Central memory CD8-positive, alpha-beta T cell (primary cell): ENCODE results near the gene ATP6V0E1.
"Not testable (repeated sequence)": the region's sequence is repeated elsewhere in the genome, so short reads cannot be mapped to it uniquely, and the experiment has no call there.

ENCODE experiments used
- ATAC-seq: fragments of 150-1000 bp; cut with Tn5 transposase; replicated peaks from 2 replicates; pipeline ENCODE4 v1.10.0; 2022; ENCODE audit warnings: mild to moderate bottlenecking, moderate FRiP score, moderate number of reproducible peaks; ENCODE audit not compliant: poor library complexity, severe bottlenecking; ENCODE audit errors: extremely low read depth
- DNase-seq, 2 donors: peaks; one replicate each; pipeline ENCODE4 v3.0.0; 2021; ENCODE audit warnings: low spot score in 2 of 2
- H3K27ac Mint-ChIP-seq: one replicate; pipeline ENCODE4 v1.8.0; 2022; ENCODE audit warnings: low read depth, mild to moderate bottlenecking, moderate library complexity, mixed read lengths
- H3K27me3 Mint-ChIP-seq: one replicate; pipeline ENCODE4 v1.8.0; 2022; ENCODE audit warnings: mixed read lengths
- H3K36me3 Mint-ChIP-seq: one replicate; pipeline ENCODE4 v1.8.0; 2022; ENCODE audit warnings: mild to moderate bottlenecking, moderate library complexity, mixed read lengths; ENCODE audit not compliant: insufficient read depth
- H3K4me1 Mint-ChIP-seq: one replicate; pipeline ENCODE4 v1.8.0; 2022; ENCODE audit warnings: mixed read lengths
- H3K4me3 Mint-ChIP-seq: one replicate; pipeline ENCODE4 v1.8.0; 2022; ENCODE audit warnings: mild to moderate bottlenecking, moderate library complexity, mixed read lengths
- H3K9me3 Mint-ChIP-seq: one replicate; pipeline ENCODE4 v1.8.0; 2022; ENCODE audit warnings: mixed read lengths

The ATP6V0E1 gene

GRCh38 chr5:173033923-173034322 is 50.4 kb downstream of the ATP6V0E1 start:
- DNase-seq = no peak
- H3K4me3 Mint-ChIP-seq = no peak overlapping the region
- H3K27ac Mint-ChIP-seq = peak overlapping the region; percentile 78
- peaks cover 10% of the 10 kb centered on the region for H3K36me3 Mint-ChIP-seq
- H3K4me1 Mint-ChIP-seq = peaks cover 33% of the 10 kb centered on the region
- no peak for ATAC-seq
- H3K27me3 Mint-ChIP-seq = no peaks in the 10 kb centered on the region
- no peaks in the 10 kb centered on the region for H3K9me3 Mint-ChIP-seq

- Mint-ChIP-seq H3K9me3 (no peaks in the 10 kb centered on the region), H3K4me1 (peaks cover 41% of the 10 kb centered on the region), H3K27me3 (no peaks in the 10 kb centered on the region), H3K4me3 (peak overlapping the region; percentile 64), H3K27ac (peak overlapping the region; percentile 74), H3K36me3 (peaks cover 10% of the 10 kb centered on the region)
- DNase-seq (no peak), ATAC-seq (no peak)
Observed at GRCh38 chr5:173035904-173036707, 52.5 kb downstream of the ATP6V0E1 start.

- H3K36me3 Mint-ChIP-seq = peaks cover 8% of the 10 kb centered on the region
- ATAC-seq (no peak), DNase-seq (no peak)
- no peaks in the 10 kb centered on the region for H3K27me3 Mint-ChIP-seq
- H3K4me3 Mint-ChIP-seq = no peak overlapping the region
- H3K27ac Mint-ChIP-seq = no peak overlapping the region
- peaks cover 39% of the 10 kb centered on the region for H3K4me1 Mint-ChIP-seq
- no peaks in the 10 kb centered on the region for H3K9me3 Mint-ChIP-seq
Observed at GRCh38 chr5:173039188-173039587, 55.6 kb downstream of the ATP6V0E1 start.

GRCh38 chr5:173039964-173040363 is 56.4 kb downstream of the ATP6V0E1 start:
- no peaks in the 10 kb centered on the region for H3K9me3 Mint-ChIP-seq
- no peak for ATAC-seq
- peaks cover 31% of the 10 kb centered on the region for H3K4me1 Mint-ChIP-seq
- H3K36me3 Mint-ChIP-seq = peaks cover 3% of the 10 kb centered on the region
- H3K27ac Mint-ChIP-seq = no peak overlapping the region
- H3K27me3 Mint-ChIP-seq = no peaks in the 10 kb centered on the region
- DNase-seq = no peak
- H3K4me3 Mint-ChIP-seq = no peak overlapping the region

GRCh38 chr5:173041881-173042762 is 58.6 kb downstream of the ATP6V0E1 start:
- no peak for ATAC-seq
- no peak for DNase-seq
- H3K4me1 Mint-ChIP-seq = peaks cover 11% of the 10 kb centered on the region
- H3K4me3 Mint-ChIP-seq = no peak overlapping the region
- H3K36me3 Mint-ChIP-seq = no peaks in the 10 kb centered on the region
- H3K27ac Mint-ChIP-seq = no peak overlapping the region
- no peaks in the 10 kb centered on the region for H3K9me3 Mint-ChIP-seq
- no peaks in the 10 kb centered on the region for H3K27me3 Mint-ChIP-seq

GRCh38 chr5:173042763-173043107 is 59.2 kb downstream of the ATP6V0E1 start:
- DNase-seq (no peak), ATAC-seq (no peak)

GRCh38 chr5:173045474-173045873 is 61.9 kb downstream of the ATP6V0E1 start:
- Mint-ChIP-seq H3K27ac (no peak overlapping the region), H3K27me3 (no peaks in the 10 kb centered on the region), H3K4me1 (no peaks in the 10 kb centered on the region), H3K4me3 (no peak overlapping the region), H3K36me3 (no peaks in the 10 kb centered on the region), H3K9me3 (no peaks in the 10 kb centered on the region)
- no peak for ATAC-seq
- no peak for DNase-seq

More at GRCh38 chr5:173042763-173043107, 59.2 kb downstream of the ATP6V0E1 start:
- no peaks in the 10 kb centered on the region for H3K9me3 Mint-ChIP-seq
- peaks cover 8% of the 10 kb centered on the region for H3K4me1 Mint-ChIP-seq
- no peaks in the 10 kb centered on the region for H3K36me3 Mint-ChIP-seq
- H3K27me3 Mint-ChIP-seq = no peaks in the 10 kb centered on the region
- H3K4me3 Mint-ChIP-seq = no peak overlapping the region
- H3K27ac Mint-ChIP-seq = no peak overlapping the region

GRCh38 chr5:173047096-173047837 is 63.7 kb downstream of the ATP6V0E1 start:
- not testable (repeated sequence) for H3K9me3 Mint-ChIP-seq, H3K4me1 Mint-ChIP-seq, DNase-seq, H3K27me3 Mint-ChIP-seq, ATAC-seq, H3K4me3 Mint-ChIP-seq, H3K27ac Mint-ChIP-seq, H3K36me3 Mint-ChIP-seq

- peaks cover 12% of the 10 kb centered on the region for H3K27me3 Mint-ChIP-seq
- no peaks in the 10 kb centered on the region for H3K9me3 Mint-ChIP-seq
- H3K27ac Mint-ChIP-seq = no peak overlapping the region
- no peak overlapping the region for H3K4me3 Mint-ChIP-seq
- ATAC-seq = no peak
- DNase-seq = no peak
- no peaks in the 10 kb centered on the region for H3K36me3 Mint-ChIP-seq
- no peaks in the 10 kb centered on the region for H3K4me1 Mint-ChIP-seq
Observed at GRCh38 chr5:173047838-173048105, 64.2 kb downstream of the ATP6V0E1 start.

GRCh38 chr5:173050791-173051190 is 67.2 kb downstream of the ATP6V0E1 start:
- peaks cover 9% of the 10 kb centered on the region for H3K4me1 Mint-ChIP-seq
- H3K27me3 Mint-ChIP-seq = peaks cover 12% of the 10 kb centered on the region
- H3K9me3 Mint-ChIP-seq = no peaks in the 10 kb centered on the region
- no peak for ATAC-seq
- no peak overlapping the region for H3K27ac Mint-ChIP-seq
- DNase-seq = no peak
- H3K4me3 Mint-ChIP-seq = no peak overlapping the region
- H3K36me3 Mint-ChIP-seq = peaks cover 2% of the 10 kb centered on the region

GRCh38 chr5:173051746-173052145 is 68.2 kb downstream of the ATP6V0E1 start:
- H3K27me3 Mint-ChIP-seq = peaks cover 12% of the 10 kb centered on the region
- ATAC-seq (no peak), DNase-seq (no peak)
- H3K4me3 Mint-ChIP-seq = no peak overlapping the region
- no peak overlapping the region for H3K27ac Mint-ChIP-seq
- peaks cover 8% of the 10 kb centered on the region for H3K36me3 Mint-ChIP-seq
- H3K9me3 Mint-ChIP-seq = no peaks in the 10 kb centered on the region
- H3K4me1 Mint-ChIP-seq = peaks cover 11% of the 10 kb centered on the region

GRCh38 chr5:173053041-173053440 is 69.5 kb downstream of the ATP6V0E1 start:
- no peak for DNase-seq
- H3K36me3 Mint-ChIP-seq = peaks cover 13% of the 10 kb centered on the region
- H3K9me3 Mint-ChIP-seq = no peaks in the 10 kb centered on the region
- H3K4me3 Mint-ChIP-seq = no peak overlapping the region
- no peak overlapping the region for H3K27ac Mint-ChIP-seq
- H3K4me1 Mint-ChIP-seq = peaks cover 11% of the 10 kb centered on the region
- peaks cover 12% of the 10 kb centered on the region for H3K27me3 Mint-ChIP-seq
- ATAC-seq = no peak
